B cell (primary cell): ENCODE measurements around the gene ANXA1.

ENCODE experiments used
- CTCF ChIP-seq: fragments of 200-600 bp; IDR thresholded peaks from one replicate; pipeline ENCODE4 v1.8.0; 2022; ENCODE audit warnings: antibody characterized with exemption, mild to moderate bottlenecking
- EZH2 ChIP-seq: IDR thresholded peaks from 2 replicates; pipeline ENCODE4 v1.6.1; 2012; ENCODE audit warnings: borderline replicate concordance, low read depth, mild to moderate bottlenecking, moderate library complexity, low read length; ENCODE audit not compliant: insufficient read depth, poor library complexity, severe bottlenecking

GRCh38 chr9:73156865-73157187, 5.2 kb downstream of the ANXA1 start:
- TF ChIP-seq CTCF (no peak), EZH2 (no peak)
